DND-41 (cell line): Measurements from ENCODE around the gene DCUN1D4.

Experiments used
- ATAC-seq: fragments of 200-7000 bp; cut with Tn5 transposase; 3 replicates; pipeline ENCODE4 v1.9.1; 2021; ENCODE audit warnings: low read depth; ENCODE audit not compliant: insufficient read depth
- DNase-seq: peaks from one replicate; pipeline ENCODE4 v3.0.0-alpha.2; 2020
- H2AFZ ChIP-seq: 2 replicates; pipeline ENCODE4 v1.6.0; 2012; ENCODE audit warnings: low read depth, low read length
- H3K27ac ChIP-seq: 2 replicates; pipeline ENCODE4 v1.5.1; 2012; ENCODE audit warnings: low read length, inconsistent platforms
- H3K27me3 ChIP-seq: fragments of 200-600 bp; sonication (generic); 2 replicates; pipeline ENCODE4 v1.6.0; 2012; ENCODE audit warnings: low read length, mild to moderate bottlenecking, inconsistent platforms; ENCODE audit not compliant: insufficient read depth, poor library complexity
- H3K36me3 ChIP-seq: 2 replicates; pipeline ENCODE4 v1.5.1; 2012; ENCODE audit warnings: low read length, inconsistent platforms; ENCODE audit not compliant: insufficient read depth
- H3K4me1 ChIP-seq: 2 replicates; pipeline ENCODE4 v1.5.1; 2012; ENCODE audit warnings: mild to moderate bottlenecking, low read length; ENCODE audit not compliant: insufficient read depth
- H3K4me2 ChIP-seq: 2 replicates; pipeline ENCODE4 v1.6.0; 2012; ENCODE audit warnings: mild to moderate bottlenecking, moderate library complexity, low read length, inconsistent platforms; ENCODE audit not compliant: insufficient read depth
- H3K4me3 ChIP-seq, 2 experiments: fragments of 200-600 bp in 1 of 2; shearing (Covaris generic) in 1 of 2; 2 replicates each; pipeline ENCODE4 v1.5.1; 2012 to 2016; ENCODE audit warnings: inconsistent platforms in 2 of 2, low read length in 2 of 2, mild to moderate bottlenecking in 2 of 2, low read depth in 1 of 2, moderate library complexity in 1 of 2
- H3K79me2 ChIP-seq: 2 replicates; pipeline ENCODE4 v1.6.0; 2012; ENCODE audit warnings: low read length, inconsistent platforms; ENCODE audit not compliant: insufficient read depth
- H3K9ac ChIP-seq: 2 replicates; pipeline ENCODE4 v1.6.0; 2012; ENCODE audit warnings: low read depth, mild to moderate bottlenecking, inconsistent platforms, low read length, moderate library complexity
- H3K9me3 ChIP-seq: 2 replicates; pipeline ENCODE4 v1.5.1; 2012; ENCODE audit warnings: low read length, moderate library complexity, mild to moderate bottlenecking, inconsistent platforms; ENCODE audit not compliant: insufficient read depth, severe bottlenecking
- H4K20me1 ChIP-seq: 2 replicates; pipeline ENCODE4 v1.6.0; 2012; ENCODE audit warnings: low read length; ENCODE audit not compliant: insufficient read depth
- EZH2 ChIP-seq: IDR thresholded peaks from 3 replicates; pipeline ENCODE4 v1.6.1; 2012; ENCODE audit warnings: borderline replicate concordance, low read depth, mild to moderate bottlenecking, moderate library complexity, low read length, inconsistent platforms; ENCODE audit not compliant: severe bottlenecking
- TF ChIP-seq, protein P1 (sequence below): IDR thresholded peaks from 2 replicates; pipeline ENCODE4 v1.5.1; 2012; ENCODE audit warnings: borderline replicate concordance, low read length, moderate library complexity, mild to moderate bottlenecking; ENCODE audit not compliant: poor library complexity, severe bottlenecking; ENCODE audit errors: extremely low read depth

The DCUN1D4 gene

DNA sequence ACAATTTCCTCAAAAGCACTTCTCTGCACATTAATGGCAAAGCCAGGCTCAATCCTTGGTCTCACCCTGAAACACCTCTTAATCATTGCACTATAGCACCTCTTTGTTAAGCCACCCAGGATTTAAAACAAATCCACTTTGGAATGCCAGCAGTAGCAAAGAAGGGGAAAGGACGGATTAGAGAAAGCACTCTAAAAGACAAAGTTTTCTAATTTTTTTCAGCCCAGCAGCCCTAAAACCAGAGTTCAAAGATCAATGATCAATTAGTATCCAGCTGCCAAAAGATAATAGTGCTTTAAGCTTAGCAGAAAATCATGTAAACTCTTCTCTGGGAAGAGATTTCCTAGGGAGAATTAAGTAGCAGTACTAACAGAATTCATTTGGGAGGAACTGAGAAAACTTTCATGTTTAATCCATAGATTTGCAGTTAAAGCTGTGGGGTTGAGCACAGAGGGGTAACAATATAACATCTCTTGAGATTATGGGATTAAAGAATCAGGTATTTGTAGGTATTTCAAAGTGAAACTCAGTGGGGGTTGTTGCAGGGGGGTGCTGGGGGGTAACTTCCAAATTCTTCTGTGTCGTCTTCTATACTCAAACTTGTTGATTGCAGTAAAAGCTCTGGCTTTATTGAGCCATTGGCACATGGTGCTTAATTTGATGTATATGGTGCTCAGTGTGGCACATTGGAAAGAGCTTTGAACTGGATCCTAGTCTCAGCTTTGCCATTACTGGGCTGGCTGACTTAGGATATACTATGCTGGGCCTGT, 115.4 kb downstream of the DCUN1D4 start:
- no peak overlapping the region for H3K9ac ChIP-seq
- H4K20me1 ChIP-seq, result no peaks in the 10 kb centered on the region
- H3K27me3 ChIP-seq, result no peaks in the 10 kb centered on the region
- no peaks in the 10 kb centered on the region for H3K36me3 ChIP-seq
- H3K4me2 ChIP-seq, result no peak overlapping the region
- H2AFZ ChIP-seq, result no peak overlapping the region
- no peaks in the 10 kb centered on the region for H3K4me1 ChIP-seq
- no peaks in the 10 kb centered on the region for H3K79me2 ChIP-seq
- no peak for ATAC-seq
- DNase-seq, result no peak
- H3K4me3 ChIP-seq, result no peak overlapping the region
- TF ChIP-seq, protein P1, sequence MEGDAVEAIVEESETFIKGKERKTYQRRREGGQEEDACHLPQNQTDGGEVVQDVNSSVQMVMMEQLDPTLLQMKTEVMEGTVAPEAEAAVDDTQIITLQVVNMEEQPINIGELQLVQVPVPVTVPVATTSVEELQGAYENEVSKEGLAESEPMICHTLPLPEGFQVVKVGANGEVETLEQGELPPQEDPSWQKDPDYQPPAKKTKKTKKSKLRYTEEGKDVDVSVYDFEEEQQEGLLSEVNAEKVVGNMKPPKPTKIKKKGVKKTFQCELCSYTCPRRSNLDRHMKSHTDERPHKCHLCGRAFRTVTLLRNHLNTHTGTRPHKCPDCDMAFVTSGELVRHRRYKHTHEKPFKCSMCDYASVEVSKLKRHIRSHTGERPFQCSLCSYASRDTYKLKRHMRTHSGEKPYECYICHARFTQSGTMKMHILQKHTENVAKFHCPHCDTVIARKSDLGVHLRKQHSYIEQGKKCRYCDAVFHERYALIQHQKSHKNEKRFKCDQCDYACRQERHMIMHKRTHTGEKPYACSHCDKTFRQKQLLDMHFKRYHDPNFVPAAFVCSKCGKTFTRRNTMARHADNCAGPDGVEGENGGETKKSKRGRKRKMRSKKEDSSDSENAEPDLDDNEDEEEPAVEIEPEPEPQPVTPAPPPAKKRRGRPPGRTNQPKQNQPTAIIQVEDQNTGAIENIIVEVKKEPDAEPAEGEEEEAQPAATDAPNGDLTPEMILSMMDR, result no peak
- no peak for TF ChIP-seq EZH2
- H3K9me3 ChIP-seq, result no peaks in the 10 kb centered on the region
- H3K27ac ChIP-seq, result no peak overlapping the region

DNA sequence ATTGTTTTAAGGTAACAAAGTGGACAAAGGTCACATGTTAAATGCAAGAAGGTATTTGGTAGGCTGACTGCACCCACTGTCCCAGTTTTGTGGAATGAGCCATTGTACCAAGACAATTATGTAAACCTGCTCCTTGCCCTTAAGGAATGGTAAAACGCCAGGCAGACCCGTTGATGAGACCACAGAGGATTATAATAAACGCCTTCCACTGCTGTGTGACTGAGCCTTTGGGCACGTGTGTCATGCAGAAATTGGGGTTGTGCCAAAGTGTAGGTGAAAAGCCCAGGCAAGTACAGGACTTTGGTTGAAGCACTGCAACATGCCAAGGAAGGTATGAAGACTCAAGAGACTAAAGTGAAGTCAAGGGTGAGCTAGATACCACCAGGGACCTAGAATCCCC, 117.5 kb downstream of the DCUN1D4 start:
- no peak overlapping the region for H3K4me2 ChIP-seq
- no peak overlapping the region for H2AFZ ChIP-seq
- DNase-seq, result no peak
- TF ChIP-seq, protein P1, result no peak
- TF ChIP-seq EZH2, result no peak
- H3K27ac ChIP-seq, result no peak overlapping the region
- H3K27me3 ChIP-seq, result no peaks in the 10 kb centered on the region
- H3K9me3 ChIP-seq, result no peaks in the 10 kb centered on the region
- H3K36me3 ChIP-seq, result no peaks in the 10 kb centered on the region
- no peak overlapping the region for H3K4me3 ChIP-seq
- H4K20me1 ChIP-seq, result no peaks in the 10 kb centered on the region
- no peaks in the 10 kb centered on the region for H3K79me2 ChIP-seq
- H3K9ac ChIP-seq, result no peak overlapping the region
- H3K4me1 ChIP-seq, result no peaks in the 10 kb centered on the region
- no peak for ATAC-seq

DNA sequence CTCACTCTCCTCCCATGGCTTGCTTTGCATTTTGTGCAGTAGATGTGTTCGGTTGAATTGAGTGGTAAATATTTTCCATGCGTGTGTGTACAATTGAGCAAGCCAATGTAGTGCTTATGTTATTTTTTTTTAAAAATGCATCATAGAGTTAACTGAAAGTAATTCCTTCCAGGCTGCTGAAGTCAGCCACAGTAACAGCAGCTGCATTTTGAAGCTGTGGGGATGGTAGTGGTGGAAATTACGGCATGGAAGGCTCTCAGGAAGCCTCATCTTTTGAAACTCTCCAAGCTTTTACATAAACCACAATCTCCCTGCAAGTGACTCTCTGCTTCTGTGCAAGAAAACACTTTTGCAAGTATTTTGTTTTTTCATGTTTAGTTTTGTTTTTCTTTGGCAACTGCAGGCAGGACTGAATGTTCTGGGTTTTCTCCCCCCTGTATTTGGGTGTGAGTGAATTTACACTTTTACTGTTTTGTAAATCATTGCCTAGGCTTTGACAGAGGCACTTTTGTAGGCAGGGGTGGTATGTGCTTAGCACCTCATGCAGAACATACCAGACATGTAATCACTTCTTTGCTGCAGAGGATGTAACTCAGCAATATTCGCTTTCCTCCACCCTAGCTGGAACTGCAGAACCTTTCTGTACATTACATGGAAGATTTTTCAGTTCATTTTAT, 121.0 kb downstream of the DCUN1D4 start:
- H3K4me1 ChIP-seq, result no peaks in the 10 kb centered on the region
- H3K79me2 ChIP-seq, result no peaks in the 10 kb centered on the region
- H3K4me3 ChIP-seq, result no peak overlapping the region
- H3K9me3 ChIP-seq, result no peaks in the 10 kb centered on the region
- H3K27ac ChIP-seq, result no peak overlapping the region
- H3K4me2 ChIP-seq, result no peak overlapping the region
- H2AFZ ChIP-seq, result no peak overlapping the region
- H3K36me3 ChIP-seq, result no peaks in the 10 kb centered on the region
- no peak overlapping the region for H3K9ac ChIP-seq
- H3K27me3 ChIP-seq, result no peaks in the 10 kb centered on the region
- no peaks in the 10 kb centered on the region for H4K20me1 ChIP-seq
- ATAC-seq (peak; percentile 72), DNase-seq (no peak)
- TF ChIP-seq EZH2, result no peak
- TF ChIP-seq, protein P1, result no peak
